ENCODE data around the gene RCAN2.

DNA sequence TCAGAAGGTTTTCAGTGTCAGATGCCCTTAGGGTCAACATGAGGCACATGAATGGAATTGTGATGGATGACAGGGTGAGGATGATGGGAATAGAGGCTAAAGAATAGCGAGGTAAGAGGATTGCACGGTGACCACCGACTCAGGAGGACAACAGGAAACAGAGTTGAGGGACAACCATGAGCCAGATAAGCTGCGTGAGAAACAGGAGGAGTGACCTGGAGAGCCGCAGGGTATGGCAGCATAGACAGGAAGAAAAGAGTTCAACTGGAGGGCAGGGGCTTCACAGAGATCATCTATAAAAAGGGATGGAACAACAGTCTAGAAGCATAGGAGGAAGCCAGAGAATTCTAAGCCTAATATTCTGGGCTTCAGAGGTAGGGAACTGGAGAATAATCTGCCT is 235.7 kb downstream of the RCAN2 start:
- TF ChIP-seq CTCF (IDR thresholded peaks at IDR 0.05), result no peak
- TF ChIP-seq EZH2 (IDR thresholded peaks at IDR 0.05), result no peak
